Fibroblast of skin of back (primary cell): ENCODE data around the gene TMCO4.
"Not testable (repeated sequence)": the region's sequence is repeated elsewhere in the genome, so short reads cannot be mapped to it uniquely, and the experiment has no call there.

ENCODE experiments used
- DNase-seq: peaks from one replicate; pipeline ENCODE4 v3.0.0-alpha.2; 2013

Gene TMCO4

GRCh38 chr1:19635646-19636045 lies 164.1 kb downstream of the TMCO4 start:
- DNase-seq: no peak

GRCh38 chr1:19635064-19635463 lies 164.7 kb downstream of the TMCO4 start:
- DNase-seq: not testable (repeated sequence)

GRCh38 chr1:19633106-19633505 lies 166.6 kb downstream of the TMCO4 start:
- no peak for DNase-seq
